NCI-H2196 treated with DMSO at 0.1 percent for 48 hours (cell line): Measurements from ENCODE around the gene RNU4-1.
A peak's percentile ranks its signal among the peaks of the same experiment; 100 is the strongest.

Source experiments
- DNase-seq: peaks from one replicate; lab custom pipeline; 2025; ENCODE audit not compliant: unreplicated experiment; lab: John Stamatoyannopoulos, UW

The RNU4-1 gene

DNA sequence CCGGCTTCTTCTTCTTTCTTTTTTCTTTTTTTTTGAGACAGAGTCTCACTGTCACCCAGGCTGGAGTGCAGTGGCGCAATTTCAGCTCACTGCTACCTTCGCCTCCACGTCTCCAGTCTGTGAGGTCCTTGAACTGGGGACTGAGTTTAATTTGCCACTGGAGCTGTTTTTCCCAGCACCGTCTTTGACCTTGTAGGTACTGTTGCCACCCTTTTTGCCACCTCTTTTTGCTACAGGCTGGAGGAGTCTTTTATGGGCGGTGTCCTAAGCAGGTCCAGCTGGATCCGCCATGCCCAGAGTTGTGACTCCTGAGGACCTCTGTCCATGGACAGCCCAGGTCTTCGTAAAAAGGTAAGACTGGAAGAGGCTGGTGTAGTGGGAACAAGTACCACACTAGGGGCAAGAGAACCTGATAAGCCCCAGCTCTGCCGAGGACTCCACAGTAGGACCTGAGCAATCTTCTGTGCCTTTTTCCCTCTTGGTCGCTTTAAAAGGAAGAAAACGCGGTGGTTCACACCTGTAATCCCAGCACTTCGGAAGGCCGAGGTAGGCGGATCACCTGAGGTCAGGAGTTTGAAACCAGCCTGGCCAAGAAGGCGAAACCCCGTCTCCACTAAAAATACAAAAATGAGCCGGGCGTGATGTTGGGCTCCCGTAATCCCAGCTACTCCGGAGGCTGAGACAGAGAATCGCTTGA is 2.3 kb downstream of the RNU4-1 start:
- DNase-seq, result no peak

DNA sequence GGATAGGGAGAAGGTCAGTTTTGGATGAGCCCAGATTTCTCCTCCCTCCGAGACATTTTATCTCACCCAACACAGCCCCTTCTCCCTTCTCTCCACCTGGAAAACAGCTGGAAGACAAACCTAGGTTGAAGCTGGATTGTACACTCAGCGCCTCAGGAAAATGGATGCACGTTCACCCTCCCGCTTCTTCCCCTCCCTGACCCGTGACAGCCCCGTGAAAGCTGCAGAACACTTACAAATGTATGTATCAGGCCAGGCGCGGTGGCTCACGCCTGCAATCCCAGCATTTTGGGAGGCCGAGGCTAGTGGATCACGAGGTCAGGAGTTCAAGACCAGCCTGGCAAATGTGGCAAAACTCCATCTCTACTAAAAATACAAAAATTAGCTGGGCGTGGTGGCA is 5.5 kb downstream of the RNU4-1 start:
- DNase-seq, result no peak

DNA sequence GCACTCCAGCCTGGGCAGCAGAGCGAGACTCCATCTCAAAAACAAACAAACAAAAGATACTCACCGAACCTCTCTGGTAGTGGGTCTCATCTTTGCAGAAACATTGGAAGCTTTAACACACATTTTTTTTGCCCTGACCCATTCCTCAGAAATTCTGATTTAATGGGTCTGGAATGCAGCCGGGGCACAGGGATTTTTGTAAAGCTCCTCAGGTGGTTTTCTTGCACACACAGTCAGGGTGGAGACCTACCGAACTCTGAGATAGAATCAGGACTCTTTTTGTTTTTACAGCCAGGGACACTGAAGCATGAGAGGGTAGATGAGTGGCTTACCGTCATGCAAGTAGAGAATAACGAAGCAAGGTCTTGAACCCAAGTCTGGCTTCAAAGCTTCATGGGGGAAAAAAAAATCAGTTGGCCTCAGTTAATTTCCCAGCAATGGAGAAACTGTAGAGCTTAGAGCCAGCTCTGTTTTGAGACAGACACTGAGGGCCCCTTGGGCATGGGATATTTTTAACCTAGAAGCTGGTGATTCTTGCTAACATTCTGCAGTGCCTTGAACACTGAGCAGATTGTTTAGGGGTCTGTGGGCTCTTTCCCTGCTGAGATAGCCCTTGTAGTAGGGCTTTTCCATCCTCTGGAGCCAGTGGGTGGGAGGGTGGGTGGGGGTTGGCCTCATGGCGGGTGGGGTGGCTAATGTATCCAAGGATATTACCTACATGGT is 6.1 kb downstream of the RNU4-1 start:
- DNase-seq, result no peak

DNA sequence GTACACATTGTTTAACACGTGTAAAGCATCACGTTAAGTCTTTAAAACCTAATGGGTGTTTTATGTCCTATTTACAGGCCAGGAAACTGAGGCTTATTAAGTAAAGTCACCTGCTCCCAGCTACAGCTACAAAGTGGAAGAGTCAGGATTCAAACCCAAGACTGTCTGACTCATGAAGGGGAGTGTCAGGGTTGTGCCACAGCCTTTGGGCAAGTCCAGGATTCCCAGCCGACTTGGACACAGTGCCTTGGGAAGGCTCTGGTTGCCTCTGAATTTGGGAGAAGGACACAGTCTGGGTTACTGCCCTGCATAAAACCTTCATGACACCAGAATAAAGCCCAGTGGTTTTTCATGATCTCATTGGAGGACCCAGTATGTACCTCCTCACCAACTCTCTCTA is 8.7 kb downstream of the RNU4-1 start:
- no peak for DNase-seq

DNA sequence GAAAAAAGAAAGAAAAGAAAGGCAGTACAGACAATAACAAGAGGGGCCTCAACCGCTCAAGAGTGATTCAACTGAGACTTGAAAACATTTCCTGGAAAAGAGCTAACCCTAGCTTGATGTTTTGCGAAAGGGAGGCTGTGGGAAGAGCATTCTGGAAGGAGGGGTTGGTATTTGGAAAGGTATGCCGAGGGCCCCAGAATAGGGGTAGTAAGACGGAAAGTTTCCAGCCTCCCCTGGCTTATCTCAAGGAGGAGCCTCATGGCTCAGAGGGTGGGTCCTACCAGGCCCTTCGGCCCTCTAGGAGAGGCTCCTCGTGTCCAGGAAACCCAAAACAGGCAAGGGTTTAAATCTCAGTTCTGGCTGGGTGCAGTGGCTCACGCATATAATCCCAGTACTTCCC is 9.7 kb downstream of the RNU4-1 start:
- DNase-seq, result no peak

- no peak for DNase-seq
Measured at GRCh38 chr12:120278137-120279069, 14.6 kb downstream of the RNU4-1 start.

GRCh38 chr12:120276734-120277133 is 16.3 kb downstream of the RNU4-1 start:
- DNase-seq, result no peak

DNA sequence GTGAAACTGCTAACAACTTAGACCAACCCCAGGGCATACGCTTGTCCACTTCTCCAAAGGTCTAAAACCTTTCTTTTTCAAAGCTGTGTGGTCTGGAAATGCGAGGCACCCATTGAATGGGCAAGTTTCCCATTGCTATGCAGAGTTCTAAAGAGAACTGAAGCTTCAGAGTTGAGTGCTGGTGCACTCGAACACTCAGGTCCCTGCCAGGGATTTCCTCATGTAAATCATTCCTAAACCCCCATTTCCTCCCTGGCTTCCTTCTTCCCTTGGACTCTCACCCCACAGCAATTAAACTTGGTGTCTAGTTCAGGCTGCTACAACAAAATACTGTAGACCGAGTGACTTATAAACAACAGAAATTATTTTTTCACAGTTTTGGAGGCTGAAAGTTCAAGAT is 25.3 kb downstream of the RNU4-1 start:
- DNase-seq, result no peak

DNA sequence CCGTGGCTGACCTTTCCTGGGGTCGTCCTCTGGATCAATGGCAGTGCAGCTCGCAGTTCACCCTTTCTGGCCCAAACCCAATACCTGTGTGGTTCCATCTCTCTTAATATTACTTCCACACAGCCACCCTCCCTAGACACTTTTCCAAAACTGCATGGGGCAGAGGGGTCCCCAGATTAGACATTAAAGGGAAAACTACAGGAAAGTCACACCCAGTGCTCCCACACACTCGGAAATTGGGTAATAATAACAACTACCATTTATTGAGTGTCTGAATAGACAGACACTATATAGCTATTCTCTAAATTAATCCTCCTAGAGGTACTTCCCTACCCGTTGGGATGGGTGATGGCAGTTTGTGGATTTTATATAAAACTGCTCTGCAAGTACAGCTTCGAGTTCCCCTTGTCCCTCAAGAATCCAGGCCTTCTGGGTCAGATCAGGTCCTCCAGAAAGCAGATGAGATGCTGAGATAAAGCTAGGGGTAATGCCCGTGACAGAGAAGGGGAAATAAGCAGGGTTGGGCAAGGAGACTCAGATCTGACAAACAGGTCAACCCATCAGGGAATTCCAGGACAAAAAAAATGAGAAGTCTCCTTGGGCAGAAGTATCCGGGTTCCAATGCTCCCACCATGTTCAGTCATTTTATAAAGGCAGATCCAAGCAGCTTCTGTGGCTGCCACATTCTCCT is 26.7 kb downstream of the RNU4-1 start:
- DNase-seq, result no peak

DNA sequence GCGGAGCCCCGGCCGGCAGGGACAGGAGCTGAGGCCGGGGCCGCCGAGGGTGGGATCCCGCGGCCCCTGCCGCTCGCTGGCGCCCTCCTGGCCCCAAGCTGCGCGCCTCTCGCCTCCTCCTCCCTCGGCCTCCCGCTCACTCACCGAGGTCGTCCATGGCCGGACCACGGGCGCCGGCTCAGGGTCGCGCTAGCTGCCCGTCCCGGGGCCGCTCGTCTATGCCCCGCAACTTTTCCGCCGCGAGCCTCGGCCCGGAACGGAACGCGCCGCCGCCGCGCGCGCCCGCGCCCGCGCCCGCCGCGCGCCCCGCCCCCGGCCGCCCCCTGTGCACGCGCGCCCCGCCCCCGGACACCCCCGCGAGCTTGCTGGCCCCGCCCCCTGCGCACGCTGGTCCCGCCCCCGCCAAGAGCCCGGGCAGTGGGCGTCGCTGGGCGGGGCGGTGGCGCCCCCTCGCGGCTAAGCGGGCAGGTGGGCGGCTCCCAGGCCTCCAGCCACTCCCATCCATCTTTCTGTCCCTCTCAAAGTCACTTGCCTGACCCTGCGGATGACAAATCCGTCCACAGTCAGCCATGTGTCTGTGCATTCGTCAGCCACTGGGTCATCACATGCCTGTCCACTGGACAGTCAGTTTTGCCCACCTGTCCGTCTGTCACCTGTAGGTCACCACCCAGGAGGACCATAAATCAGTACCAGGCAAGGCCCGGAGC is 27.4 kb downstream of the RNU4-1 start, which contains the start of gene PXN:
Gene PXN (minus strand): TSS at position 258 of the 707 bp plus-strand sequence. CDS start 101 bp downstream, at position 157.
- DNase-seq, result peak; percentile 43

- DNase-seq, result no peak
Measured at GRCh38 chr12:120264904-120265472, 28.0 kb downstream of the RNU4-1 start.

DNA sequence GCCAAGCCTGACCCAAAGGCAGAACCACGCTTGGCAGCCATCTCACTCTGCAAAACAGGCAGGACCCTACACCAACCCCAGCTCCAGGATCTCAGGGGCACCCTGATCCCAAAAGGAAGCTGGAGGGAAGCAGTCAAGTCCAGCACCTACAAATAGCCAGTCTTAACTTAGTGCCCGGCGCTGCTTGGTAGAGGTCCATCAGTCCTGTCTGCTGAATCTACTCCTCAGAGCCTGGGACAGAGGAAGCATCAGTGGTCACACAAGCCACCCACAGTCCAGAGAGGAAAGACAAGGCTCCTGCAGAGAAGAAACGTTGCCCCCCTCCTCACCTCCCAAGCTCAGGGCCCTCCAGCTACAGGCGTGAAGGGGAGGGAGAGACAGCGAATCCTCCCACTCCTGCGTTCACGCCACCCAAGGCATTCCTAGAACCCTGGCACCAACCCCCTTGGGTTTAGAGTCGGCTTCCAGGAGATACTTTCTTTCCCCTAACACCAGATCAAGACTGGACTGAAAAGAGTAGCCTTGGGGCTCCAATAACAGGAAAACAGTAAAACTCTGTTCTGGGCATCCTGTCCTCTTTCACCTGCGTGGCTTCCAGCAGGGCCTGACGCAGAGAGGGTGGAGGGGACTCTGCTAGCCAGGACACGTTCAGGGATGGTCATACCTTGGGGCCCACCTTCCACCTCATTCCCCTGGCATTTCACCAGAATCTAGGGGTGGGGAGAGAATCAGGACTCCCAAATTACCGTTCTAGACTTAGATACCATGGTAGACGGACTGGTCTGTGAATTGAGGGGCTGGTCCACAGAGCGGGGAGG is 28.7 kb downstream of the RNU4-1 start:
- DNase-seq, result no peak

- no peak for DNase-seq
Measured at GRCh38 chr12:120263748-120264085, 29.3 kb downstream of the RNU4-1 start.

DNA sequence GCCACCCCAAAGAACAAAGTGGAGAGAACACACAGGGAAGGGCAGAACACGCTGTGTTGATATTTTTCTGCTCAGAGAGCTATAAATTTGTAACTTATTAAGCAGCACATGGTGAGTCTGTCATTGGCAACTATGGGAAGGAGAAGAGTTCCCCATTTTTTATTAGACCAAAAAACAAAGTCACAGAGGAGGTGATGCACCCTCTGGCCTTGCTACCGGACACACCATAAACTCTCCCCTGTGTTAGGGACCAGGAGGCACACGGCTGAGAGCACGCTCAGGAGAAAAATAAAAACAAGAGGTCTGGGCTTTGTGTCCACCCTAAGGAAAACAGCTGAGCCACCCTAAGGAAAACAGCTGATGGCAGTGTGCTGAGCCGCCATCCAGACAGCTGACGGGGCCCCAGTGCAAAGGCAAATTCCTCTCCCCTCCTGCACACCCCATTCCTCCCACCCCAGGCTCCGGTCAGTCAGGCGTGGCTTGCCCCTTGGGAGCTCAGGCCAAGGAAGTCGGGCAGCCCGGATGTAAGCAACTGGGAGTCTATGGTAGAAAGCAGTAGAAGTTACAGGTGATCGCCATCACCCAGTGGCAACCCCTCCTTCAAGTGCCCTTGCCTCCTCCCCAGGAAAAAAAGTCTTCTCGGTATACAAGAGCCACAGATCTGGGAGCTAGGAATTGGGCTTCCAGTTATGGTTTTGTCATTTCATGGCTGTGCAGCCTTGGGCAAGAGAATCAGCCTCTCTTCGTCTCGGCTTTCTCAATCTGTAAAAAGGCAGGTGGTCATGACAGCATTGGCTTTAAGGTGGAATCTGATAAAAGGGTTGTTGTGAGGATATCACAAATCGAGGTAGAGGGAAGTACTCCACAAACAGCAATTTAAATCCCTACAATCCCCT is 29.9 kb downstream of the RNU4-1 start:
- DNase-seq, result no peak

DNA sequence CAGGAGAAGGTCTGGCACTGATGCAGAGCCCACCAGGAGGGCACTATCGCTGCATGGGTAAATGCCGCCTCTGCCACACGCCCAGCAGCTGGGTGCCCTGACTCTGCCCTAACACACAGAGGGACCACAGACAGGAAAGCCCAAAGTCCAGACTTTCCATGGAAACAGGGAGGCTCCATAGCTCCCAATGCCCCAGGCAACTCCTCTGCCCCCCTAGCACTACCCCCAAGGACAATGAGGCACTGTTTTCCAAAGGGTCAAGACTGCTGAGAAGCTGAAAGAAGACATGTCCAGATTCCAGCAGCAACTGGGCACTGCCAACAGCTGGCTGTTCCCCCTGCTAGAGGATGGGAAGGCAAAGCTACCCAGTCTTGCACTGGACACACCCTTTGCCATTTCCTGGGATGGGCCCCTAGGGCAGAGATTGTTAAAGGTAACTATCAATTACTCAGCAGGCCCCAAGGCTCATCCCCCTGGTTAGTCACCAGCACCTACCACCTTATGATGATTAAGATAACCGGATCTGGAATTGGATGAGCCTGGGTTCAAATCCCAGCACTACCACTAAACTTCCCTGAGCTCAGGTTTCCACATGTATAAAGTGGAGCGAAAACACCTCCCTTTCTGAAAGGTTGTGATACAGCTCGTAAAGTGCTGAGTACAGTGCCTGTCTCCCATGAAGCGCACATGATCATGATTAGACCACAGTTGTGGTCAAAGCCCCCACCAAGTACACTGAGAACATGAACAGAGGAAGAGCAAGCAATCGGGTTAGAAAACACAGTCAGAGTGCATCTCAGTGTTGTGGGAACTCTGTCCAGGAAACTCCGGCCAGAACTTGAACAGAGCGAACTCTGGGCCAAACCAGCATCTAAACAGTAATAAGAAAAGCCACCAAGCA is 30.8 kb downstream of the RNU4-1 start:
- no peak for DNase-seq

GRCh38 chr12:120260607-120261006 is 32.4 kb downstream of the RNU4-1 start:
- DNase-seq, result no peak
